ENCODE data around the gene PSMC3IP.
"Not testable (repeated sequence)": the region's sequence is repeated elsewhere in the genome, so short reads cannot be mapped to it uniquely, and the experiment has no call there.

PSMC3IP gene

GRCh38 chr17:42560246-42560645 is 17.3 kb downstream of the PSMC3IP start:
- H3K36me3 ChIP-seq (ENCODE audit: control insufficient read depth, low read length), result peaks cover 31% of the 10 kb centered on the region
- no peaks in the 10 kb centered on the region for H3K9me2 ChIP-seq (replicated peaks; ENCODE audit: control insufficient read depth, low read length)
- no peak for TF ChIP-seq EZH2phosphoT487 (IDR thresholded peaks at IDR 0.05; ENCODE audit: borderline replicate concordance, low read length)
- TF ChIP-seq CTCF (IDR thresholded peaks at IDR 0.05; ENCODE audit: low read depth, low read length, poor library complexity, severe bottlenecking), result no peak
- no peaks in the 10 kb centered on the region for H4K20me1 ChIP-seq (ENCODE audit: control insufficient read depth, insufficient read depth, low read depth, low read length)
- no peaks in the 10 kb centered on the region for H3K9me3 ChIP-seq (ENCODE audit: control insufficient read depth, insufficient read depth, low read length)
- H3K4me2 ChIP-seq (ENCODE audit: low read length), result no peak overlapping the region
- H3K27me3 ChIP-seq (ENCODE audit: control insufficient read depth, low read length), result no peaks in the 10 kb centered on the region
- H3F3A ChIP-seq (ENCODE audit: control insufficient read depth, insufficient read depth), result no peaks in the 10 kb centered on the region
- peaks cover 29% of the 10 kb centered on the region for H3K4me1 ChIP-seq (ENCODE audit: control insufficient read depth, low read length)
- H3K27ac ChIP-seq (ENCODE audit: low read depth, low read length), result no peak overlapping the region
- no peak overlapping the region for H3K4me3 ChIP-seq (ENCODE audit: low read length)
- peaks cover 33% of the 10 kb centered on the region for H3K79me2 ChIP-seq (ENCODE audit: control insufficient read depth, low read length)

- Histone ChIP-seq H3K9me2 (replicated peaks; ENCODE audit: control insufficient read depth, low read length) (no peaks in the 10 kb centered on the region), H3K4me1 (ENCODE audit: control insufficient read depth, low read length) (peaks cover 35% of the 10 kb centered on the region), H3K4me3 (ENCODE audit: low read length) (no peak overlapping the region), H3K79me2 (ENCODE audit: control insufficient read depth, low read length) (peaks cover 37% of the 10 kb centered on the region), H3K27ac (ENCODE audit: low read depth, low read length) (no peak overlapping the region), H3K27me3 (ENCODE audit: control insufficient read depth, low read length) (no peaks in the 10 kb centered on the region), H3K4me2 (ENCODE audit: low read length) (no peak overlapping the region), H3K9me3 (ENCODE audit: control insufficient read depth, insufficient read depth, low read length) (no peaks in the 10 kb centered on the region), H3K36me3 (ENCODE audit: control insufficient read depth, low read length) (peaks cover 22% of the 10 kb centered on the region), H3F3A (ENCODE audit: control insufficient read depth, insufficient read depth) (no peaks in the 10 kb centered on the region), H4K20me1 (ENCODE audit: control insufficient read depth, insufficient read depth, low read depth, low read length) (no peaks in the 10 kb centered on the region)
- TF ChIP-seq EZH2phosphoT487 (IDR thresholded peaks at IDR 0.05; ENCODE audit: borderline replicate concordance, low read length) (no peak), CTCF (IDR thresholded peaks at IDR 0.05; ENCODE audit: low read depth, low read length, poor library complexity, severe bottlenecking) (no peak)
These were observed 18.5 kb downstream of the PSMC3IP start for GRCh38 chr17:42559075-42559474.

GRCh38 chr17:42555961-42556617 is 21.4 kb downstream of the PSMC3IP start:
- Histone ChIP-seq H3K79me2 (ENCODE audit: control insufficient read depth, low read length) (peaks cover 18% of the 10 kb centered on the region), H3K4me2 (ENCODE audit: low read length) (peak overlapping the region; percentile 96; the same call in 1 of the 2 replicates), H3K4me1 (ENCODE audit: control insufficient read depth, low read length) (peaks cover 26% of the 10 kb centered on the region)
- not testable (repeated sequence) for H3K9me3 ChIP-seq (ENCODE audit: control insufficient read depth, insufficient read depth, low read length); H3K4me3 ChIP-seq (ENCODE audit: low read length); H3F3A ChIP-seq (ENCODE audit: control insufficient read depth, insufficient read depth); H3K9me2 ChIP-seq (replicated peaks; ENCODE audit: control insufficient read depth, low read length); H4K20me1 ChIP-seq (ENCODE audit: control insufficient read depth, insufficient read depth, low read depth, low read length); H3K27ac ChIP-seq (ENCODE audit: low read depth, low read length); H3K36me3 ChIP-seq (ENCODE audit: control insufficient read depth, low read length); H3K27me3 ChIP-seq (ENCODE audit: control insufficient read depth, low read length)
- TF ChIP-seq CTCF (IDR thresholded peaks at IDR 0.05; ENCODE audit: low read depth, low read length, poor library complexity, severe bottlenecking), result peak; percentile 44

All from DOHH2 (cell line).